ENCODE results near the gene TNFRSF19. TPM values are rescaled to one million over a fixed set of nuclear protein-coding genes. Genes with fewer than 3 reads are reported as not detected.
A peak's percentile ranks its signal among the peaks of the same experiment; 100 is the strongest.

TNFRSF19 gene
- total RNA-seq, 4 donors from 2014 or later, result 5.2 to 9.5 (median 7.2) TPM

GRCh38 chr13:23696610-23697009, 126.4 kb downstream of the TNFRSF19 start:
- Histone ChIP-seq H3K4me1 (peaks cover 0 to 16% (median 0%) of the 10 kb centered on the region in 3 donors), H3K4me3 (no peak overlapping the region), H3K27me3 (no peaks in the 10 kb centered on the region), H3K9me3 (no peaks in the 10 kb centered on the region), H3K36me3 (no peaks in the 10 kb centered on the region), H3K27ac (peak overlapping the region in 3 of 4 donors; percentile 65 to 72 (median 66))
- intact Hi-C loops (cut with DNase I), result loop anchor here (10.0 kb wide), 1 partner anchor 232 kb away; no protein-coding TSS in a partner anchor
- WGBS, 2 donors, result 33 to 44% methylated on average over 1 to 4 of the region's 5 CpGs
- no peak for TF ChIP-seq POLR2A (IDR thresholded peaks at IDR 0.05)
- TF ChIP-seq, protein P1, sequence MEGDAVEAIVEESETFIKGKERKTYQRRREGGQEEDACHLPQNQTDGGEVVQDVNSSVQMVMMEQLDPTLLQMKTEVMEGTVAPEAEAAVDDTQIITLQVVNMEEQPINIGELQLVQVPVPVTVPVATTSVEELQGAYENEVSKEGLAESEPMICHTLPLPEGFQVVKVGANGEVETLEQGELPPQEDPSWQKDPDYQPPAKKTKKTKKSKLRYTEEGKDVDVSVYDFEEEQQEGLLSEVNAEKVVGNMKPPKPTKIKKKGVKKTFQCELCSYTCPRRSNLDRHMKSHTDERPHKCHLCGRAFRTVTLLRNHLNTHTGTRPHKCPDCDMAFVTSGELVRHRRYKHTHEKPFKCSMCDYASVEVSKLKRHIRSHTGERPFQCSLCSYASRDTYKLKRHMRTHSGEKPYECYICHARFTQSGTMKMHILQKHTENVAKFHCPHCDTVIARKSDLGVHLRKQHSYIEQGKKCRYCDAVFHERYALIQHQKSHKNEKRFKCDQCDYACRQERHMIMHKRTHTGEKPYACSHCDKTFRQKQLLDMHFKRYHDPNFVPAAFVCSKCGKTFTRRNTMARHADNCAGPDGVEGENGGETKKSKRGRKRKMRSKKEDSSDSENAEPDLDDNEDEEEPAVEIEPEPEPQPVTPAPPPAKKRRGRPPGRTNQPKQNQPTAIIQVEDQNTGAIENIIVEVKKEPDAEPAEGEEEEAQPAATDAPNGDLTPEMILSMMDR (IDR thresholded peaks at IDR 0.05), result no peak
- no peak for DNase-seq

- intact Hi-C loops (cut with DNase I), result loop anchor here (10.0 kb wide), 1 partner anchor 233 kb away; no protein-coding TSS in a partner anchor
- 63 to 70% methylated on average over 1 of the region's 1 CpG for WGBS, 2 donors
- TF ChIP-seq POLR2A (IDR thresholded peaks at IDR 0.05), result no peak
- TF ChIP-seq, protein P1 (IDR thresholded peaks at IDR 0.05), result no peak
- Histone ChIP-seq H3K27ac (no peak overlapping the region), H3K27me3 (no peaks in the 10 kb centered on the region), H3K4me1 (peaks cover 5 to 28% (median 8%) of the 10 kb centered on the region in 3 donors), H3K36me3 (no peaks in the 10 kb centered on the region), H3K4me3 (no peak overlapping the region), H3K9me3 (no peaks in the 10 kb centered on the region)
- no peak for DNase-seq
These were observed 127.6 kb downstream of the TNFRSF19 start for GRCh38 chr13:23697772-23698313.

GRCh38 chr13:23699271-23699670, 129.1 kb downstream of the TNFRSF19 start:
- TF ChIP-seq, protein P1 (IDR thresholded peaks at IDR 0.05), result no peak
- TF ChIP-seq POLR2A (IDR thresholded peaks at IDR 0.05), result no peak
- Histone ChIP-seq H3K27ac (no peak overlapping the region), H3K4me3 (no peak overlapping the region), H3K4me1 (peaks cover 7 to 39% (median 12%) of the 10 kb centered on the region in 3 donors), H3K36me3 (no peaks in the 10 kb centered on the region), H3K9me3 (no peaks in the 10 kb centered on the region), H3K27me3 (no peaks in the 10 kb centered on the region)
- no peak for DNase-seq
- 73 to 91% methylated on average over 2 of the region's 2 CpGs for WGBS, 2 donors
- intact Hi-C loops (cut with DNase I), result loop anchor here (10.0 kb wide), 1 partner anchor 234 kb away; no protein-coding TSS in a partner anchor

DNA sequence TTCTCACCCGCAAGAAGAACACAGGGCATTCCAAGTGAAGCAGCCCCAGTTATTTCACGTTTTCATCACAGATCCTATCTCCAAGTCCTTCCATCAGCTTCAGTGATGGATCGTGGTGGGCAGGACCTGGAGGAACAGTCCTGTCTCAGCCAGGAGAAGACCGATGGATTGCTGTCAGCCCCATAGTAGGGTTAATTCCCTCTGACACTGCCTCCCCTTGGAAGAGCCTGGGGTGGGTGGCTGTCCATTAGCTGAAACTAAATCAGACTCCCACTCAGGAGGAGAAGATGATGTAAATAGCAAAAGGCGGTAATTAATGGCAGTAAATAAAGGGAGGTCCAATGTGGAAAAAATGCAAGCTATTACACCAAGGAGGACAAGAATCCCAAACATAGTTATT, 131.0 kb downstream of the TNFRSF19 start:
- intact Hi-C loops (cut with DNase I), result loop anchor here (10.0 kb wide), 1 partner anchor 164 kb away; no protein-coding TSS in a partner anchor
- Histone ChIP-seq H3K4me3 (no peak overlapping the region), H3K27ac (peak overlapping the region in 3 of 4 donors; percentile 12 to 66 (median 49)), H3K9me3 (no peaks in the 10 kb centered on the region), H3K4me1 (peaks cover 7 to 28% (median 12%) of the 10 kb centered on the region in 3 donors), H3K36me3 (no peaks in the 10 kb centered on the region), H3K27me3 (no peaks in the 10 kb centered on the region)
- no peak for DNase-seq
- TF ChIP-seq POLR2A (IDR thresholded peaks at IDR 0.05), result no peak
- TF ChIP-seq, protein P1 (IDR thresholded peaks at IDR 0.05), result no peak
- WGBS, 2 donors, result 89 to 91% methylated on average over 4 to 5 of the region's 5 CpGs

GRCh38 chr13:23701636-23702035, 131.4 kb downstream of the TNFRSF19 start:
- Histone ChIP-seq H3K27me3 (no peaks in the 10 kb centered on the region), H3K4me1 (peaks cover 7 to 23% (median 12%) of the 10 kb centered on the region in 3 donors), H3K27ac (peak overlapping the region in 2 of 4 donors; percentile 49 to 73), H3K4me3 (no peak overlapping the region), H3K36me3 (no peaks in the 10 kb centered on the region), H3K9me3 (no peaks in the 10 kb centered on the region)
- DNase-seq, result no peak
- intact Hi-C loops (cut with DNase I), result loop anchor here (10.0 kb wide), 1 partner anchor 163 kb away; no protein-coding TSS in a partner anchor
- no peak for TF ChIP-seq POLR2A (IDR thresholded peaks at IDR 0.05)
- TF ChIP-seq, protein P1 (IDR thresholded peaks at IDR 0.05), result no peak
- WGBS, 2 donors, result 88 to 92% methylated on average over 9 to 11 of the region's 12 CpGs
